ENCODE results near the gene HNRNPL.
"Not testable (repeated sequence)": the region's sequence is repeated elsewhere in the genome, so short reads cannot be mapped to it uniquely, and the experiment has no call there.

HNRNPL gene

DNA sequence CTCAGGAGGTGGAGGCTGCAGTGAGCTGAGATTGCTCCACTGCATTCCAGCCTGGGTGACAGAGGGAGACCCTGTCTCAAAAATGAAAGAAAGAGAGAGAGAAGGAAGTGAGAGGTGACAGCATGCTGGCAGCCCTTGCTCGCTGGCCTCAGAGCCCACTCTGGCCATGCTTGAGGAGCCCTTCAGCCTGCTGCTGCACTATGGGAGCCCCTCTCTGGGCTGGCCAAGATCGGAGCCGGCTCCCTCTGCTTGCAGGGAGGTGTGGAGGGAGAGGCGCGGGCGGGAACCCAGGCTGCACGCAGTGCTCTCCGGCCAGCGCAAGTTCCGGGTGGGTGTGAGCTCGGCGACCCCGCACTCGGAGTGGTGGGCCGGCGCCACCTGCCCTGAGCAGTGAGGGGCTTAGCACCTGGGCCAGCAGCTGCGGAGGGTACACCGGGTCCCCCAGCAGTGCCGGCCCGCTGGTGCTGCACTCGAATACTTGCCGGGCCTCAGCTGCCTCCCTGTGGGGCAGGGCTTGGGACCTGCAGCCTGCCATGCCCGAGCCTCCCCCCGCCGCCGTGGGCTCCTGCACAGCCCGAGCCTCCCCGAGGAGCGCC lies 28.5 kb downstream of the HNRNPL start:
- DNase-seq = not testable (repeated sequence)

- DNase-seq = peak; percentile 89
These were observed 30.4 kb downstream of the HNRNPL start for GRCh38 chr19:38819231-38819920.

DNA sequence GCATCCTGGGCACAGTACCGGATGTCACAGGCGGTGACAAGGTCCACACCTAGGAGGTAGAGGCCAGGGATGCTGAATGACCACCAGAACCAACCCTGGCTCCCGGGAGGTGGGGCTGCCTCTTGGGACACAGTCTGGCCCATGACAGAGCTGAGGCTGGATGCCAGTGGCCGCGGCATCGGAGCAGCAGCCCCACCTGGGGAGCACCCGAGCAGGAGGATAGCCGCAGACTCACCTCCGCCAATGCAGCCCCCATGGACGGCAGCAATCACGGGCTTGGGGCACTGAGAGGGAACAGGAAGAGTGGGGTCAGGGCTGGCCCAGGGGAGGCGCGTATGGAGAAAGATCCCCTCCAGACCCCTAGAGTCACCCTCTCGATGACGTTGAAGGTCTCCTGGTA lies 32.7 kb downstream of the HNRNPL start:
- no peak for DNase-seq

GRCh38 chr19:38816131-38816750 lies 33.5 kb downstream of the HNRNPL start:
- DNase-seq = no peak

DNA sequence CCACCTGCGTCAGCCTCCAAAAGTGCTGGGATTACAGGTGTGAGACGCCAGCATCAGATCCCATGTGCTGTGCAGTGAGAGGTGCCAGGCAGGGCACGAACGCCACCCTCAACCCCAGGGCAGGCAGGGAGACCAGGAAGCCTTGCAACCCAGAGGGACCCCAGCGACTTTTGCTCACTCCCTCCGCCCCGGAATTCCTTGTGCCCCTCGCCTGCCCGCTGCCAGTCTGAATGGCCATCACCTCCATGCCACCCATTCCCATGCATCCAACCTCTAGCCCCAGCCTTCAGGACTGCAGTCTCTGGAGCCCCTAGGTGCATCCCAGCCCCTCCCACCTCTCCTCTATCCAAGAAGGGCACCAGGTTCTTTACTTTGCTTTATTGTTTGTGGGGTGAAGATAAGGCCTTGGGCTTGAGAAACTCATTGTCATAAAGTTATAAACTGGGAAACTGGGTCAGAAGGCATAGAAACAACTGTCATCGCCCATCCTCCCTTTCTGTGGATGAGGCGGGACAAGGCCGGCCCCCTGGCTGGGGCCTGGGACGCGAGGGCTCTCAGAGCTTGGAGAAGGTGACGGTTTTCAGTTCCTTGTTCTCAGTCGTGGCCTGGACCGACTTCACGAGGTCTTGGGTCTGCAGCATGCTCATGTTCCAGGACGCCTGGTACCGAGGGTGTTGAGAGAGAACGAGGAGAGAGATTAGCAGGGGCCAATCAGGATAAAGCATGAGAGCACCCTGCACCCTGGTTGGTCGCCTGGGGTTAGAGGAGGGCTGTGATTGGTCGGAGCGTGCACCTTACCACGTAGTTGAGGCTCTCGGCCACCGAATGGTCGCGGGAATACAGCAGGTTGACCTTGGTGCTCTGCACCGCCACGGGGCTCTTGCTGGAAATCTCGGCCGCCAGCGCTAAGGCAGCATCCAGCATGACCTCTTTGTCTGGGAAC lies 34.5 kb downstream of the HNRNPL start:
- no peak for DNase-seq

DNA sequence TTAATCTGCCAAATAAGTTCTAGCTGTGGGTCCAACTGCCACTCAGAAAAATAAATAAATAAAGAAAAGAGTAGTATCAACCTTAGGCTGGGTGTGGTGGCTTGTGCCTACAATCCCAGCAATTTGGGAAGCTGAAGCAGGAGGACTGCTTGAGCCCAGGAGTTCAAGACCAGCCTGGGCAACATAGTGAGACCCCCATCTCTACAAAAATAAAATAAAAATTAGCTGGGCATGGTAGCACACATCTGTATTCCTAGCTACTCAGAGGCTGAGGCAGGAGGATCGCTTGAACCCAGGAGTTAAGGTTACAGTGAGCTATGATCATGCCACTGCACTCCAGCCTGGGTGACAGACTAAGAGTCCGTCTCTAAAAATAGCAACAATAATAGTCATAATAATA lies 35.9 kb downstream of the HNRNPL start:
- not testable (repeated sequence) for DNase-seq

DNA sequence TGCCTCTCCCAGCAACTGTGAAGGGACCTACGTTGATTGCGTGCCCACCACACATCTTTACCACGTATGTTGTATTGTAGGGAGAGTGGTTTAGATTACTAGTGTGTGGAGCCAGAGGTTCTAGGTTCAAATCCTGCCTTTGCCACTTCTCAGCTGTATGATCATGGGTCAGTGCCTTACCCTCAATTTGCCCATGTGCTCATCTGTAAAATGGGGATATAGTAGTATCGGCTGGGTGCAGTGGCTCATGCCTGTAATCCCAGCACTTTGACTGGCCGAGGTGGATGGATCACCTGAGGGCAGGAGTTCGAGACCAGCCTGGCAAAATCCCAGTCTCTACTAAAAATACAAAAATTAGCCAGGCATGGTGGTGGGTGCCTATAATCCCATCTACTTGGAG lies 36.5 kb downstream of the HNRNPL start:
- DNase-seq = no peak

DNA sequence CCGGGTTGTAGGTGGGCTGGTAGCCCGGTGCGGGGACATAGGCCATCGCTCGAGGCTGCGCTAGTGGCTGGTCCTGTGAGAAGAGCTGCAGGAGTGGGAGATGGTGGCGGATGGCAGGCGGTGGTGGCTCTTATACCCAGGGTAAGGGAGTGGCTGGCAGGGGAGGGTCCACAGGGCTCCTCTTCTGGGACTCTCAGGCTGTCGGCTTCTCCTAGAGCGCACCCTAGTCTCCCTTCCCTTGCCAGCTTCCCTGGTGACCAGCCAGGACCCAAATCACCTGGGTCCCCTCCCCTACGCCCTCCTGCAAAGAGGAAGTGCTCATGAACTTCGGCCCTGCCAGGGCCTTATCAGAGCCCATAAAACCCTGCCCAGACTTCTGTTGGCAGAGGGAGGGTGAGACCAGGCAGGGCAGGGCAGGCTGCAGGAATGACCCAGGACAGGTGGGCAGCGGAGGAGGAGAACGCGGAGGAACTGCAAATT lies 36.9 kb downstream of the HNRNPL start, which contains the start of gene LGALS4:
Gene LGALS4, minus strand, starts transcription at position 105 of the 480 bp plus-strand sequence. Its CDS starts 59 bp downstream, at position 46.
- no peak for DNase-seq

GRCh38 chr19:38812009-38812840 lies 37.6 kb downstream of the HNRNPL start:
- no peak for DNase-seq

DNA sequence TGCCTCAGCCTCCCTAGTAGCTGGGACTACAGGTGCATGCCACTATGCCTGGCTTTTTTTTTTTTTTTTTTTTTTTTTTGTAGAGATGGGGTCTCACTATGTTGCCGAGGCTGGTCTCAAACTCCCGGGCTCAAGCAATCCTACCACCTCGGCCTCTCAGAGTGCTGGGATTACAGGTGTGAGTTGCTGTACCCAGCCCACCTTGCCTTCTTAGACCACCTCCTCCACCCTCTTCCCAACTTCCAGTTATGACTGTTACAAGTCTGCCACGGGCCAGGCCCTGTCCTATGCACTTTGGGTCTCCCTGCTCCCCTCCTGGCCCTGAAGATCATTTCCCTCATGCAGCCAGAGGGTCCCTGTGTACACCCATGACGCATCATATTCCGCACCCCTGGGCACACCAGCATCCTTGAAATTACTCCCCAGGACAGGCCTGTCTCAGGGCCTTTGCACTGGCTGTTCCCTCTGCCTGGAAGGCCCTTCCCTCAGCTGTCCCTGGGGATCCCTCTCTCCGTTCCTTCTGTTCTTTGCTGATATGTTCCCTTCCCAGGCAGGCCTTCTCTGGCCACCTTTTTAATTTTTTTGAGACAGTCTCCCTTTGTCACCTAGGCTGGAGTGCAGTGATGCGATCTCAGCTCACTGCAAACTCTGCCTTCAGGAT lies 40.1 kb downstream of the HNRNPL start:
- no peak for DNase-seq

DNA sequence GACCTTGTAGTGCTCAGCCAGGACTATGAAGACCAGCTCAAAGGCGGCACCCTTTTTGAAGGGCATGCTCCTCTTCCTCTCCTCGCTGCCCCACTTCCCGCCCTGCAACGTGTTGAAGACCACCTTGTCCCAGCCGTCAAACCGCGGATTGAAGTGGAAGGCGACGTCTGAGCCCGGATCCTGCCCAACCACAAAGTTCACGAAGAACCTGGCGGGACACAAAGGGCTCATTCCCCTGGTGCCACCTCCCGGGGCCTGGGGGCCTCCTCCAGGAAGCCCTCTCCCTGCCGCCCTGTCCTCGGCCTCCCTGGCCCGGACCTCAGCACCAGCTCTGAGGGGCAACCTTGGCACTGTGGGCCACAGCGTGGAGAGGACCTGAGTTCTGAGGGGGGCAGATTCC lies 41.0 kb downstream of the HNRNPL start:
- DNase-seq = no peak

- DNase-seq = not testable (repeated sequence)
These were observed 42.2 kb downstream of the HNRNPL start for GRCh38 chr19:38807374-38808098.

GRCh38 chr19:38806371-38806770 lies 43.4 kb downstream of the HNRNPL start:
- no peak for DNase-seq

GRCh38 chr19:38805180-38805579 lies 44.6 kb downstream of the HNRNPL start:
- DNase-seq = no peak

GRCh38 chr19:38803543-38803942 lies 46.2 kb downstream of the HNRNPL start:
- no peak for DNase-seq

- DNase-seq = no peak
These were observed 48.3 kb downstream of the HNRNPL start for GRCh38 chr19:38801359-38802095.

- DNase-seq = no peak
These were observed 49.0 kb downstream of the HNRNPL start for GRCh38 chr19:38800577-38801347.

DNA sequence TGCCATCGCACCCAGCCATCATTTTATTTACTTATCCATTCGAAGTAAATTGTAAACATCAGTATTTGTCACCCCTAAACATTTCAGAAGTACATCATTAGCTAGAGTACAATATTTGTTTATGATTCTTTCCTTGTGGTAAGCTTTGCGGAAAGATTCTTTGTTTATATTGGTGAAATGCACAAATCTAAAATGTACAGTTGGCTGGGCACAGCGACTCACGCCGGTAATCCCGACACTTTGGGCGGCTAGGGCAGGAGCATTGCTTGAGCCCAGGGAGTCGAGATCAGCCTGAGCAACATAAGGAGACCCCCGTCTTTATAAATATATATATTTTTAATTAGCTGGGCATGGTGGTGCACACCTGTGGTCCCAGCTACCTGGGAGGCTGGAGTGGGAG lies 50.7 kb downstream of the HNRNPL start:
- DNase-seq = no peak

- DNase-seq = not testable (repeated sequence)
These were observed 52.0 kb downstream of the HNRNPL start for GRCh38 chr19:38797781-38798180.
